Hair follicular keratinocyte (primary cell): ENCODE data around the gene MCRS1. TPM values are rescaled to one million over a fixed set of nuclear protein-coding genes. Genes with fewer than 3 reads are reported as not detected.

ENCODE experiments used
- total RNA-seq: library from RNA; depleted of rRNA; stranded (reverse); fragments of >200 nt; gene quantifications from 2 replicates; pipeline ENCODE4 v1.2.3, GENCODE V29; 2015

Gene MCRS1, protein sequence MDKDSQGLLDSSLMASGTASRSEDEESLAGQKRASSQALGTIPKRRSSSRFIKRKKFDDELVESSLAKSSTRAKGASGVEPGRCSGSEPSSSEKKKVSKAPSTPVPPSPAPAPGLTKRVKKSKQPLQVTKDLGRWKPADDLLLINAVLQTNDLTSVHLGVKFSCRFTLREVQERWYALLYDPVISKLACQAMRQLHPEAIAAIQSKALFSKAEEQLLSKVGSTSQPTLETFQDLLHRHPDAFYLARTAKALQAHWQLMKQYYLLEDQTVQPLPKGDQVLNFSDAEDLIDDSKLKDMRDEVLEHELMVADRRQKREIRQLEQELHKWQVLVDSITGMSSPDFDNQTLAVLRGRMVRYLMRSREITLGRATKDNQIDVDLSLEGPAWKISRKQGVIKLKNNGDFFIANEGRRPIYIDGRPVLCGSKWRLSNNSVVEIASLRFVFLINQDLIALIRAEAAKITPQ
- 69.7 and 76.0 TPM in 2 replicates for total RNA-seq

GRCh38 chr12:49567611-49568441 is at the start of gene MCRS1:
MCRS1 (minus strand) TSS chr12:49568142; CDS start chr12:49566731, 1,411 bp downstream.

DNA sequence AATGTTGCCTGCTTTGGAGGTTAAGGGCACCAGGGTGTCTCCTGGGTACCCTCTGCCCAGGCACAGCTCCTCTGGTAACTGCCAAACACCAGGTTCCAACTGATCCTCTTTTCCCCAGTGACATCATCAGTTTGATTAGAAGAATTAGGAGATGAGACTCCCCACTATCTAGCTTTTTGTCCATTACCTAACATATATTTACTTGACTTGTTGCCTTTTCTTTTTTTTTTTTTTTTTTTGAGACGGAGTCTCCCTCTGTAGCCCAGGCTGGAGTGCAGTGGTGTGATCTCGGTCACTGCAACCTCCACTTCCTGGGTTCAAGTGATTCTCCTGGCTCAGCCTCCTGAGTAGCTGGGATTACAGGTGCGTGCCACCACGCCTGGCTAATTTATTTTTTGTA is 37.6 kb upstream of the MCRS1 start, which contains the start of gene FAM186B:
TSS of gene FAM186B (minus strand) at position 101 of the 400 bp plus-strand sequence. CDS start 162 bp downstream, outside the sequence.

GRCh38 chr12:49538510-49539403 is 29.2 kb downstream of the MCRS1 start, which contains the start of gene KCNH3:
KCNH3 (plus strand) TSS chr12:49539030; CDS start chr12:49539417, 387 bp downstream.

Other genes starting within 250 kb of the MCRS1 start
- gene TROAP, start 244.9 kb downstream of the MCRS1 start, total RNA-seq = 6.7 and 23.1 TPM in 2 replicates
- 0.38 TPM in 1 of 2 replicates, not detected in the other for gene C1QL4, start 231.0 kb downstream of the MCRS1 start, total RNA-seq
- 0.11 TPM in 1 of 2 replicates, not detected in the other for gene DNAJC22, start 221.3 kb downstream of the MCRS1 start, total RNA-seq
- gene SPATS2, start 200.7 kb downstream of the MCRS1 start, total RNA-seq = 24.4 and 31.1 TPM in 2 replicates
- gene KCNH3, start 29.1 kb downstream of the MCRS1 start, total RNA-seq = 0.39 TPM in 1 of 2 replicates, not detected in the other
- gene FAM186B, start 37.5 kb upstream of the MCRS1 start, total RNA-seq = 0.08 and 0.15 TPM in 2 replicates
- 15.1 and 18.0 TPM in 2 replicates for gene PRPF40B, start 55.4 kb upstream of the MCRS1 start, total RNA-seq
- 7.8 and 16.9 TPM in 2 replicates for gene FMNL3, start 139.3 kb upstream of the MCRS1 start, total RNA-seq
- 390 and 469 TPM in 2 replicates for gene TMBIM6, start 173.4 kb upstream of the MCRS1 start, total RNA-seq